Measurements from ENCODE around the gene SIGLEC15.

SIGLEC15 gene

GRCh38 chr18:45880876-45881558 lies 55.5 kb downstream of the SIGLEC15 start:
- DNase-seq, result no peak

GRCh38 chr18:45887585-45887984 lies 62.1 kb downstream of the SIGLEC15 start:
- no peak for DNase-seq

GRCh38 chr18:45889419-45890064 lies 64.1 kb downstream of the SIGLEC15 start:
- DNase-seq, result no peak

- DNase-seq, result peak; percentile 19
These were observed 65.1 kb downstream of the SIGLEC15 start for GRCh38 chr18:45890606-45891005.

- DNase-seq, result no peak
These were observed 66.3 kb downstream of the SIGLEC15 start for GRCh38 chr18:45891806-45892205.

Data from CD4-positive, alpha-beta T cell treated with Interleukin-15 for 1 hour (primary cell).